HepG2 (cell line): ENCODE results near the gene RHBDL3. TPM values are rescaled to one million over a fixed set of nuclear protein-coding genes. Genes with fewer than 3 reads are reported as not detected.

Source experiments
- BRCA1 ChIP-seq: sonication (generic); formaldehyde crosslinking; IDR thresholded peaks from 2 replicates; pipeline ENCODE4 v1.4.0; 2020; ENCODE audit warnings: missing genetic modification reagents
- HCFC1 ChIP-seq: fragments of 150-350 bp; IDR thresholded peaks from 2 replicates; pipeline ENCODE4 v1.6.1; 2014; ENCODE audit warnings: low read depth, low read length
- KDM2A ChIP-seq: sonication (generic); formaldehyde crosslinking; IDR thresholded peaks from 2 replicates; pipeline ENCODE4 v1.4.0; 2020; ENCODE audit warnings: low read depth, missing genetic modification reagents, borderline replicate concordance
- NRL ChIP-seq: sonication (generic); formaldehyde crosslinking; IDR thresholded peaks from 2 replicates; pipeline ENCODE4 v1.5.0; 2020; ENCODE audit warnings: missing genetic modification reagents, mild to moderate bottlenecking, moderate library complexity, borderline replicate concordance
- TGIF2 ChIP-seq: IDR thresholded peaks from 2 replicates; pipeline ENCODE4 v1.6.1; 2016; ENCODE audit warnings: control low read depth, missing compliant biosample characterization
- THAP11 ChIP-seq: IDR thresholded peaks from 2 replicates; pipeline ENCODE4 v1.6.1; 2016; ENCODE audit warnings: missing biosample characterization, missing genetic modification reagents
- THYN1 ChIP-seq: sonication (generic); formaldehyde crosslinking; IDR thresholded peaks from 2 replicates; pipeline ENCODE4 v1.8.1; 2023; ENCODE audit warnings: low read depth, mild to moderate bottlenecking, moderate library complexity, missing genetic modification reagents, borderline replicate concordance
- TMF1 ChIP-seq: sonication (generic); formaldehyde crosslinking; IDR thresholded peaks from 2 replicates; pipeline ENCODE4 v1.8.1; 2022; ENCODE audit warnings: low read depth, missing genetic modification reagents
- ZEB1 ChIP-seq: IDR thresholded peaks from 2 replicates; pipeline ENCODE4 v1.6.1; 2012; ENCODE audit warnings: mild to moderate bottlenecking, low read depth, inconsistent platforms; ENCODE audit not compliant: insufficient replicate concordance
- ZFP36 ChIP-seq: fragments of 150-350 bp; IDR thresholded peaks from 2 replicates; pipeline ENCODE4 v1.6.1; 2018; ENCODE audit warnings: borderline replicate concordance, low read length, low read depth; ENCODE audit not compliant: partially characterized antibody
- ZNF598 ChIP-seq: sonication (generic); formaldehyde crosslinking; IDR thresholded peaks from 2 replicates; pipeline ENCODE4 v1.5.1; 2020; ENCODE audit warnings: mild to moderate bottlenecking, missing genetic modification reagents, borderline replicate concordance
- ZNF713 ChIP-seq: sonication (generic); formaldehyde crosslinking; IDR thresholded peaks from 2 replicates; pipeline ENCODE4 v1.4.0; 2020; ENCODE audit warnings: mild to moderate bottlenecking, missing genetic modification reagents
- ZNF775 ChIP-seq: sonication (generic); formaldehyde crosslinking; IDR thresholded peaks from 2 replicates; pipeline ENCODE4 v1.4.0; 2020; ENCODE audit warnings: missing genetic modification reagents, mild to moderate bottlenecking, moderate library complexity, borderline replicate concordance
- polyA plus RNA-seq, 8 experiments: library from polyadenylated mRNA; depleted of rRNA in 3 of 8; stranded (reverse) in 7 of 8; unstranded in 1 of 8; fragments of >200 nt; fragmentation: Illumina TruSeq in 4 of 8; extraction: Trizol in 4 of 8; gene quantifications; 2 replicates each; pipeline versions ENCODE4 v1.2.1 to v1.2.3, GENCODE V29; 2011 to 2016; ENCODE audit warnings: low read depth in 4 of 8, missing spikeins in 1 of 8, mixed read lengths in 1 of 8; ENCODE audit not compliant: insufficient read depth in 1 of 8
- total RNA-seq, 5 experiments: library from RNA; depleted of rRNA; stranded (reverse); fragments of >200 nt; fragmentation: Illumina TruSeq; extraction: Trizol; gene quantifications; 2 replicates each; pipeline ENCODE4 v1.2.3, GENCODE V29; 2016; ENCODE audit warnings: low read depth in 1 of 5
- TF ChIP-seq, protein P1 (sequence below): sonication (generic); formaldehyde crosslinking; IDR thresholded peaks from 2 replicates; pipeline ENCODE4 v1.5.0; 2020; ENCODE audit warnings: mild to moderate bottlenecking, missing genetic modification reagents
- TF ChIP-seq, protein P2 (sequence below): sonication (generic); formaldehyde crosslinking; IDR thresholded peaks from 2 replicates; pipeline ENCODE4 v1.4.0; 2020; ENCODE audit warnings: mild to moderate bottlenecking, missing genetic modification reagents
- TF ChIP-seq, protein P3 (sequence below): sonication (generic); formaldehyde crosslinking; IDR thresholded peaks from 2 replicates; pipeline ENCODE4 v1.9.0; 2022; ENCODE audit warnings: low read depth, missing genetic modification reagents
- TF ChIP-seq, protein P4 (sequence below): IDR thresholded peaks from 2 replicates; pipeline ENCODE4 v1.6.1; 2012; ENCODE audit warnings: low read length, improper control_type of control experiment
- TF ChIP-seq, protein P5 (sequence below): sonication (generic); formaldehyde crosslinking; IDR thresholded peaks from 2 replicates; pipeline ENCODE4 v1.8.1; 2023; ENCODE audit warnings: mild to moderate bottlenecking, missing genetic modification reagents

Gene RHBDL3
- total and polyA plus RNA-seq, 2 of the 13 experiments (the other 11 are each of a cell fraction or from before 2014, with no cell fraction given), result 0.09 TPM; not detected in 1

DNA sequence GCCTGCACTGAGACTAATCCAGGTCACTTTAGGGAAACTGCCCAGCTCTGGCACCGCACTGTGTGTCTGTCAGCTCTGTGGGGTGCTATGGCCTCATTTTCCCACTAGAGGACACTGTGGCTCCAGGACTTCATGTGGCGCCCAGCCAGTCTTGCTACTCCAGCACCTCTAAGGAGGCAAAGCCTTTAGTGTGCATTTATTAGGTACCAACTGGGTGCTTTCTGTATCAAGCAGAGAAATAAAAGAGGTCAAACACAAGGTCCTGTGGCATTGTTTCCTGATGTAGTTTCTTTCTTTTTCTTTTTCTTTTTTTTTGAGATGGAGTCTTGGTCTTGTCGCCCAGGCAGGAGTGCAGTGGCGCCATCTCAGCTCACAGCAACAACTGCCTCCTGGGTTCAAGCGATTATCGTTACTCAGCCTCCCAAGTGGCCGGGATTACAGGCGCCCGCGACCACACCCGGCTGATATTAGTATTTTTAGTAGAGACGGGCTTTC lies 12.5 kb upstream of the RHBDL3 start (continued):
- TF ChIP-seq THYN1 (CRISPR knock-in tag) (no peak), TGIF2 (no peak), KDM2A (CRISPR knock-in tag) (peak; percentile 41; the same call in 1 of the 2 replicates), ZFP36 (no peak), THAP11 (0 out of 2 replicates have a peak, but pooled peaks have one; percentile 21), BRCA1 (CRISPR knock-in tag) (no peak), ZNF598 (CRISPR knock-in tag) (no peak), NRL (no peak), HCFC1 (no peak), TMF1 (CRISPR knock-in tag) (no peak), ZEB1 (no peak), ZNF713 (CRISPR knock-in tag) (no peak), ZNF775 (no peak)
- TF ChIP-seq, protein P1, sequence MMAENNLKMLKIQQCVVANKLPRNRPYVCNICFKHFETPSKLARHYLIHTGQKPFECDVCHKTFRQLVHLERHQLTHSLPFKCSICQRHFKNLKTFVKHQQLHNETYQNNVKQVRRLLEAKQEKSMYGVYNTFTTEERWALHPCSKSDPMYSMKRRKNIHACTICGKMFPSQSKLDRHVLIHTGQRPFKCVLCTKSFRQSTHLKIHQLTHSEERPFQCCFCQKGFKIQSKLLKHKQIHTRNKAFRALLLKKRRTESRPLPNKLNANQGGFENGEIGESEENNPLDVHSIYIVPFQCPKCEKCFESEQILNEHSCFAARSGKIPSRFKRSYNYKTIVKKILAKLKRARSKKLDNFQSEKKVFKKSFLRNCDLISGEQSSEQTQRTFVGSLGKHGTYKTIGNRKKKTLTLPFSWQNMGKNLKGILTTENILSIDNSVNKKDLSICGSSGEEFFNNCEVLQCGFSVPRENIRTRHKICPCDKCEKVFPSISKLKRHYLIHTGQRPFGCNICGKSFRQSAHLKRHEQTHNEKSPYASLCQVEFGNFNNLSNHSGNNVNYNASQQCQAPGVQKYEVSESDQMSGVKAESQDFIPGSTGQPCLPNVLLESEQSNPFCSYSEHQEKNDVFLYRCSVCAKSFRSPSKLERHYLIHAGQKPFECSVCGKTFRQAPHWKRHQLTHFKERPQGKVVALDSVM (CRISPR knock-in tag), result peak; percentile 25; the same call in 1 of the 2 replicates
- TF ChIP-seq, protein P2, sequence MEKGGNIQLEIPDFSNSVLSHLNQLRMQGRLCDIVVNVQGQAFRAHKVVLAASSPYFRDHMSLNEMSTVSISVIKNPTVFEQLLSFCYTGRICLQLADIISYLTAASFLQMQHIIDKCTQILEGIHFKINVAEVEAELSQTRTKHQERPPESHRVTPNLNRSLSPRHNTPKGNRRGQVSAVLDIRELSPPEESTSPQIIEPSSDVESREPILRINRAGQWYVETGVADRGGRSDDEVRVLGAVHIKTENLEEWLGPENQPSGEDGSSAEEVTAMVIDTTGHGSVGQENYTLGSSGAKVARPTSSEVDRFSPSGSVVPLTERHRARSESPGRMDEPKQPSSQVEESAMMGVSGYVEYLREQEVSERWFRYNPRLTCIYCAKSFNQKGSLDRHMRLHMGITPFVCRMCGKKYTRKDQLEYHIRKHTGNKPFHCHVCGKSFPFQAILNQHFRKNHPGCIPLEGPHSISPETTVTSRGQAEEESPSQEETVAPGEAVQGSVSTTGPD, result no peak
- TF ChIP-seq, protein P3, sequence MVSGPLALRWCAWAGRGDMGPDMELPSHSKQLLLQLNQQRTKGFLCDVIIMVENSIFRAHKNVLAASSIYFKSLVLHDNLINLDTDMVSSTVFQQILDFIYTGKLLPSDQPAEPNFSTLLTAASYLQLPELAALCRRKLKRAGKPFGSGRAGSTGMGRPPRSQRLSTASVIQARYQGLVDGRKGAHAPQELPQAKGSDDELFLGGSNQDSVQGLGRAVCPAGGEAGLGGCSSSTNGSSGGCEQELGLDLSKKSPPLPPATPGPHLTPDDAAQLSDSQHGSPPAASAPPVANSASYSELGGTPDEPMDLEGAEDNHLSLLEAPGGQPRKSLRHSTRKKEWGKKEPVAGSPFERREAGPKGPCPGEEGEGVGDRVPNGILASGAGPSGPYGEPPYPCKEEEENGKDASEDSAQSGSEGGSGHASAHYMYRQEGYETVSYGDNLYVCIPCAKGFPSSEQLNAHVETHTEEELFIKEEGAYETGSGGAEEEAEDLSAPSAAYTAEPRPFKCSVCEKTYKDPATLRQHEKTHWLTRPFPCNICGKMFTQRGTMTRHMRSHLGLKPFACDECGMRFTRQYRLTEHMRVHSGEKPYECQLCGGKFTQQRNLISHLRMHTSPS (CRISPR knock-in tag), result no peak
- TF ChIP-seq, protein P4, sequence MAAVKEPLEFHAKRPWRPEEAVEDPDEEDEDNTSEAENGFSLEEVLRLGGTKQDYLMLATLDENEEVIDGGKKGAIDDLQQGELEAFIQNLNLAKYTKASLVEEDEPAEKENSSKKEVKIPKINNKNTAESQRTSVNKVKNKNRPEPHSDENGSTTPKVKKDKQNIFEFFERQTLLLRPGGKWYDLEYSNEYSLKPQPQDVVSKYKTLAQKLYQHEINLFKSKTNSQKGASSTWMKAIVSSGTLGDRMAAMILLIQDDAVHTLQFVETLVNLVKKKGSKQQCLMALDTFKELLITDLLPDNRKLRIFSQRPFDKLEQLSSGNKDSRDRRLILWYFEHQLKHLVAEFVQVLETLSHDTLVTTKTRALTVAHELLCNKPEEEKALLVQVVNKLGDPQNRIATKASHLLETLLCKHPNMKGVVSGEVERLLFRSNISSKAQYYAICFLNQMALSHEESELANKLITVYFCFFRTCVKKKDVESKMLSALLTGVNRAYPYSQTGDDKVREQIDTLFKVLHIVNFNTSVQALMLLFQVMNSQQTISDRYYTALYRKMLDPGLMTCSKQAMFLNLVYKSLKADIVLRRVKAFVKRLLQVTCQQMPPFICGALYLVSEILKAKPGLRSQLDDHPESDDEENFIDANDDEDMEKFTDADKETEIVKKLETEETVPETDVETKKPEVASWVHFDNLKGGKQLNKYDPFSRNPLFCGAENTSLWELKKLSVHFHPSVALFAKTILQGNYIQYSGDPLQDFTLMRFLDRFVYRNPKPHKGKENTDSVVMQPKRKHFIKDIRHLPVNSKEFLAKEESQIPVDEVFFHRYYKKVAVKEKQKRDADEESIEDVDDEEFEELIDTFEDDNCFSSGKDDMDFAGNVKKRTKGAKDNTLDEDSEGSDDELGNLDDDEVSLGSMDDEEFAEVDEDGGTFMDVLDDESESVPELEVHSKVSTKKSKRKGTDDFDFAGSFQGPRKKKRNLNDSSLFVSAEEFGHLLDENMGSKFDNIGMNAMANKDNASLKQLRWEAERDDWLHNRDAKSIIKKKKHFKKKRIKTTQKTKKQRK, result no peak
- TF ChIP-seq, protein P5, sequence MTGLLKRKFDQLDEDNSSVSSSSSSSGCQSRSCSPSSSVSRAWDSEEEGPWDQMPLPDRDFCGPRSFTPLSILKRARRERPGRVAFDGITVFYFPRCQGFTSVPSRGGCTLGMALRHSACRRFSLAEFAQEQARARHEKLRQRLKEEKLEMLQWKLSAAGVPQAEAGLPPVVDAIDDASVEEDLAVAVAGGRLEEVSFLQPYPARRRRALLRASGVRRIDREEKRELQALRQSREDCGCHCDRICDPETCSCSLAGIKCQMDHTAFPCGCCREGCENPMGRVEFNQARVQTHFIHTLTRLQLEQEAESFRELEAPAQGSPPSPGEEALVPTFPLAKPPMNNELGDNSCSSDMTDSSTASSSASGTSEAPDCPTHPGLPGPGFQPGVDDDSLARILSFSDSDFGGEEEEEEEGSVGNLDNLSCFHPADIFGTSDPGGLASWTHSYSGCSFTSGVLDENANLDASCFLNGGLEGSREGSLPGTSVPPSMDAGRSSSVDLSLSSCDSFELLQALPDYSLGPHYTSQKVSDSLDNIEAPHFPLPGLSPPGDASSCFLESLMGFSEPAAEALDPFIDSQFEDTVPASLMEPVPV, result no peak
